Astrocyte (in vitro differentiated cells and primary cell): ENCODE data around the gene SCT. TPM values are rescaled to one million over a fixed set of nuclear protein-coding genes. Genes with fewer than 3 reads are reported as not detected.

Experiments
- DNase-seq: peaks from one replicate; pipeline ENCODE4 v3.0.0-alpha.2; 2010; ENCODE audit warnings: low read depth
- FAIRE-seq: peaks from 2 replicates; lab custom pipeline; 2011; peaks lifted over from hg19 to GRCh38; lab: Jason Lieb, UNC
- H2AFZ ChIP-seq: 2 replicates; pipeline ENCODE4 v1.6.0; 2012; ENCODE audit warnings: low read depth, low read length, inconsistent platforms
- H3K27ac ChIP-seq: 2 replicates; pipeline ENCODE4 v1.5.1; 2011; ENCODE audit warnings: low read depth, low read length, inconsistent platforms
- H3K27me3 ChIP-seq: 2 replicates; pipeline ENCODE4 v1.6.0; 2011; ENCODE audit warnings: low read length, inconsistent platforms; ENCODE audit not compliant: insufficient read depth
- H3K36me3 ChIP-seq: 2 replicates; pipeline ENCODE4 v1.5.1; 2011; ENCODE audit warnings: low read length, inconsistent platforms; ENCODE audit not compliant: insufficient read depth
- H3K4me1 ChIP-seq: 2 replicates; pipeline ENCODE4 v1.5.1; 2011; ENCODE audit warnings: low read length, inconsistent platforms; ENCODE audit not compliant: insufficient read depth
- H3K4me2 ChIP-seq: 2 replicates; pipeline ENCODE4 v1.6.0; 2012; ENCODE audit warnings: low read length, inconsistent platforms
- H3K4me3 ChIP-seq: 2 replicates; pipeline ENCODE4 v1.5.1; 2011; ENCODE audit warnings: low read depth, mild to moderate bottlenecking, low read length, inconsistent platforms; ENCODE audit not compliant: insufficient read depth
- H3K79me2 ChIP-seq: 2 replicates; pipeline ENCODE4 v1.6.0; 2012; ENCODE audit warnings: mild to moderate bottlenecking, low read length, inconsistent platforms; ENCODE audit not compliant: insufficient read depth
- H3K9ac ChIP-seq: 2 replicates; pipeline ENCODE4 v1.6.0; 2012; ENCODE audit warnings: mild to moderate bottlenecking, low read length, inconsistent platforms
- H3K9me3 ChIP-seq: 2 replicates; pipeline ENCODE4 v1.5.1; 2012; ENCODE audit warnings: low read depth, mild to moderate bottlenecking, low read length, inconsistent platforms; ENCODE audit not compliant: insufficient read depth
- H4K20me1 ChIP-seq: 2 replicates; pipeline ENCODE4 v1.6.0; 2012; ENCODE audit warnings: low read length, inconsistent platforms; ENCODE audit not compliant: insufficient read depth
- H3K27ac Mint-ChIP-seq: one replicate; pipeline ENCODE4 v1.8.0; 2021; ENCODE audit warnings: mild to moderate bottlenecking, mixed read lengths; ENCODE audit not compliant: unreplicated experiment
- H3K27me3 Mint-ChIP-seq: one replicate; pipeline ENCODE4 v1.8.0; 2021; ENCODE audit warnings: low read depth, mixed read lengths; ENCODE audit not compliant: unreplicated experiment
- H3K36me3 Mint-ChIP-seq: one replicate; pipeline ENCODE4 v1.8.0; 2021; ENCODE audit warnings: low read depth, mixed read lengths; ENCODE audit not compliant: unreplicated experiment
- H3K4me1 Mint-ChIP-seq: one replicate; pipeline ENCODE4 v1.8.0; 2021; ENCODE audit warnings: low read depth, mixed read lengths; ENCODE audit not compliant: unreplicated experiment
- H3K4me3 Mint-ChIP-seq: one replicate; pipeline ENCODE4 v1.8.0; 2021; ENCODE audit warnings: mild to moderate bottlenecking, moderate library complexity, mixed read lengths; ENCODE audit not compliant: unreplicated experiment
- H3K9me3 Mint-ChIP-seq: one replicate; pipeline ENCODE4 v1.8.0; 2021; ENCODE audit warnings: mild to moderate bottlenecking, mixed read lengths; ENCODE audit not compliant: unreplicated experiment
- EZH2 ChIP-seq: IDR thresholded peaks from 2 replicates; pipeline ENCODE4 v1.6.1; 2012; ENCODE audit warnings: mild to moderate bottlenecking, low read length, inconsistent platforms; ENCODE audit not compliant: insufficient read depth
- total RNA-seq: library from RNA; stranded (reverse); gene quantifications from 2 replicates; pipeline ENCODE4 v1.2.1, GENCODE V29; 2021
- TF ChIP-seq, protein P1 (sequence below): IDR thresholded peaks from 2 replicates; pipeline ENCODE4 v1.5.1; 2011; ENCODE audit warnings: low read depth, mild to moderate bottlenecking, inconsistent platforms, low read length, moderate library complexity; ENCODE audit not compliant: insufficient read depth

SCT gene
- total RNA-seq, 1 donor from 2014 or later: 2.0 TPM

DNA sequence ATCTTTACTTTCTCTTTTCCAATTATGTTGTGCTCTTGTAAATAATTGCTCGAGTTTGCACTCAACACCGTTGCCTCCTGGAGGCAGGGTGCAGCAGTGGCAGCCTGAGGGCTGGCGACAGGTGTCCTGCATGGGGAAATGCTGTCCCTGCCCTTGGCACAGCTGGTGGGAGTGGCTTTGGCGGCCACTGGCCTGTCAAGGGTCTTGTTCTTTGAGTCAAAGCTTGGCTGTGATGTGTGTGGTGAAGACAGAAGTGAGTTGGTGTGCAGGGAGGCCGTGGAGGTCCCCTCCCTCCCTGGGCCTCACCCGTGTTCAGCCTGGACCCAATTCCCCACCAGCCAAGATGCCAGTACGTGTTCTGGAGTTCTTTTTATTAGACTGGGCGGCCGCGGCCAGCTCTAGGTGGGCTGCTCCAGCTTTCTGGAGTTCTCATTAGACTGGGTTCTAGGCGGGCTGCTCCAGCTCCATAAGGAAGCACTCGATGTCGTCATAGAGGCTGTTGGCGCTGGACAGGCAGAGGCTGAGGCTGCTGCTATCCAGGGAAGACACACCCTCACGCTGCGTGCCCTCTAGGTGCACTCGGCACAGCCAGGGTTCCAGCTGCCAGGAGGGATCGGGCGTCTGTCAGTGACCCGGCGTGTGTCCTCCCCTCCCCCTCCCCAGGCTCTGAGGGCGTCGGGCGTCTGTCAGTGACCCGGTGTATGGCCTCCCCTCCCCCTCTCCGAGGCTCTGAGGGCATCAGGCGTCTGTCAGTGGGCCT, 14.6 kb downstream of the SCT start:
- no peaks in the 10 kb centered on the region for H3K27me3 ChIP-seq
- H3K27ac Mint-ChIP-seq: peak overlapping the region; percentile 75
- peaks cover 6% of the 10 kb centered on the region for H3K36me3 ChIP-seq
- H2AFZ ChIP-seq: no peak overlapping the region
- peaks cover 11% of the 10 kb centered on the region for H3K4me1 ChIP-seq
- TF ChIP-seq EZH2: no peak
- TF ChIP-seq, protein P1, sequence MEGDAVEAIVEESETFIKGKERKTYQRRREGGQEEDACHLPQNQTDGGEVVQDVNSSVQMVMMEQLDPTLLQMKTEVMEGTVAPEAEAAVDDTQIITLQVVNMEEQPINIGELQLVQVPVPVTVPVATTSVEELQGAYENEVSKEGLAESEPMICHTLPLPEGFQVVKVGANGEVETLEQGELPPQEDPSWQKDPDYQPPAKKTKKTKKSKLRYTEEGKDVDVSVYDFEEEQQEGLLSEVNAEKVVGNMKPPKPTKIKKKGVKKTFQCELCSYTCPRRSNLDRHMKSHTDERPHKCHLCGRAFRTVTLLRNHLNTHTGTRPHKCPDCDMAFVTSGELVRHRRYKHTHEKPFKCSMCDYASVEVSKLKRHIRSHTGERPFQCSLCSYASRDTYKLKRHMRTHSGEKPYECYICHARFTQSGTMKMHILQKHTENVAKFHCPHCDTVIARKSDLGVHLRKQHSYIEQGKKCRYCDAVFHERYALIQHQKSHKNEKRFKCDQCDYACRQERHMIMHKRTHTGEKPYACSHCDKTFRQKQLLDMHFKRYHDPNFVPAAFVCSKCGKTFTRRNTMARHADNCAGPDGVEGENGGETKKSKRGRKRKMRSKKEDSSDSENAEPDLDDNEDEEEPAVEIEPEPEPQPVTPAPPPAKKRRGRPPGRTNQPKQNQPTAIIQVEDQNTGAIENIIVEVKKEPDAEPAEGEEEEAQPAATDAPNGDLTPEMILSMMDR: no peak
- peaks cover 13% of the 10 kb centered on the region for H3K79me2 ChIP-seq
- no peak overlapping the region for H3K4me2 ChIP-seq
- no peak for FAIRE-seq
- H3K27me3 Mint-ChIP-seq: no peaks in the 10 kb centered on the region
- peaks cover 64% of the 10 kb centered on the region for H4K20me1 ChIP-seq
- H3K4me3 ChIP-seq: no peak overlapping the region
- H3K9me3 Mint-ChIP-seq: no peaks in the 10 kb centered on the region
- H3K9ac ChIP-seq: no peak overlapping the region
- peak overlapping the region; percentile 71 for H3K4me3 Mint-ChIP-seq
- H3K36me3 Mint-ChIP-seq: peaks cover 16% of the 10 kb centered on the region
- no peak for DNase-seq
- H3K4me1 Mint-ChIP-seq: peaks cover 5% of the 10 kb centered on the region
- H3K27ac ChIP-seq: no peak overlapping the region
- H3K9me3 ChIP-seq: no peaks in the 10 kb centered on the region

DNA sequence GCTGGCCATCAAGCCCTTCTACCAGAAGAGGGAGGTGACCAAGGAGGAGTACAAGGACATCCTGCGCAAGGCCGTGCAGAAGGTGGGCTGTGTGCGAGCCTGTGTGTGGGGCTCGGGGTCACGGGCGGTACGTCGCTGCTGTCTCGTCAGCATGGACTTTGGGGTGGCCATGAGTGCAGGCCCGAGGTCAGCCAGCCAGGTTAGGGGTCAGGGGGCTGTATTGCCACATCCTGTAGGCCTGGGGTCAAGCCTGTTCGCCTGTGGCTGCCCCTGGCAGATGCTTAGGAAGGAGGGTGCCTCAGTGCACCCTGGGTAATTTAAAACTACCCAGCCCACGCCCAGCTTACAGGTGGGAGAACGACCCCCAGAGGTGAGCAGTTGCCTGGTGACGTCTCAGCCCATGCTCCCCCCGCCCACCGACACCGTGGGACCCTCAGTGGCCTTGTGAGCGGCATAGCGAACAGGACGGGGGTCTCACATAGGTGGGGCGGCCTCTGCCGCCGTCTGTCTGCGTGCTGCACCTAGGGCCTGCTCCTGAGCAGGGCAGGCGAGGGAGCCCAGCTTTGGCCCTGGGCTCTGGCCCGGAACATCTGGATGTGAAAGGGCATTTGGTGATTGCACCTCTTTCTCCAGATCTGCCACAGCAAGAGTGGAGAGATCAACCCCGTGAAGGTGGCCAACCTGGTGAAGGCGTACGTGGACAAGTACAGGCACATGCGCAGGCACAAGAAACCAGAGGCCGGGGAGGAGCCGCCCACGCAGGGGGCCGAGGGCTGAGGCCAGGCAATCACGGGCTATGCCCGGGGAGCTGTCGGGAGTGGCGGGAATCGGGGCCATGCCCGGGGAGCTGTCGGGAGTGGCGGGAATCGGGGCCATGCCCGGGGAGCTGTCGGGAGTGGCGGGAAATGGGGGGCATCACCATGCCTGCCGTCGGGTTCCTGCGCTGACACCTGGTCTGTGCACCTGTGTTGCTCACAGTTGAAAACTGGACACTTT, 15.7 kb downstream of the SCT start:
- Histone ChIP-seq H3K36me3 (peaks cover 15% of the 10 kb centered on the region), H2AFZ (no peak overlapping the region), H4K20me1 (peaks cover 70% of the 10 kb centered on the region), H3K4me1 (peaks cover 11% of the 10 kb centered on the region), H3K27me3 (no peaks in the 10 kb centered on the region), H3K9ac (no peak overlapping the region), H3K79me2 (peaks cover 13% of the 10 kb centered on the region), H3K4me2 (no peak overlapping the region), H3K9me3 (no peaks in the 10 kb centered on the region), H3K27ac (no peak overlapping the region), H3K4me3 (no peak overlapping the region)
- H3K4me3 Mint-ChIP-seq: no peak overlapping the region
- no peak for DNase-seq
- H3K9me3 Mint-ChIP-seq: no peaks in the 10 kb centered on the region
- H3K4me1 Mint-ChIP-seq: peaks cover 5% of the 10 kb centered on the region
- H3K36me3 Mint-ChIP-seq: peaks cover 19% of the 10 kb centered on the region
- no peak for FAIRE-seq
- H3K27ac Mint-ChIP-seq: peak overlapping the region; percentile 34
- TF ChIP-seq, protein P1: no peak
- no peak for TF ChIP-seq EZH2
- H3K27me3 Mint-ChIP-seq: no peaks in the 10 kb centered on the region
